CD4-positive, alpha-beta T cell treated with Interleukin-15 for 4 hours (primary cell): ENCODE results near the gene SLC18A3.

Experiments
- DNase-seq: peaks from one replicate; pipeline ENCODE4 v3.0.0-alpha.2; 2020; ENCODE audit warnings: low spot score

Gene SLC18A3

DNA sequence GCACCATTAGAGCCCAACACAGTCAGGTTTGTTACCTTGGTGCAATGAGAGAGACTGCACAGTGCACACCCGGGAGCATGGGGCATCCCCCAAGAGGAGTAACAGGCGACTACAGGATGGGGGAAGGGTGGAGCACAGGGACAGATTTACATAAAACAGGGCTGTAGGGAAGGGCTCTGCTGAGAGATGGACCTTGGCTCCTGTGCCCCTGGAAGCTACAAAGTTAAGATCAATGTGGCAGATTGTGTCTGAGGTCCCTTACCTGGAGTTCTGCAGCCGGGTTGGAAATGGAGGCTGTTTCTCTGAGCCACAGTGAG lies 13.7 kb upstream of the SLC18A3 start:
- DNase-seq = no peak

DNA sequence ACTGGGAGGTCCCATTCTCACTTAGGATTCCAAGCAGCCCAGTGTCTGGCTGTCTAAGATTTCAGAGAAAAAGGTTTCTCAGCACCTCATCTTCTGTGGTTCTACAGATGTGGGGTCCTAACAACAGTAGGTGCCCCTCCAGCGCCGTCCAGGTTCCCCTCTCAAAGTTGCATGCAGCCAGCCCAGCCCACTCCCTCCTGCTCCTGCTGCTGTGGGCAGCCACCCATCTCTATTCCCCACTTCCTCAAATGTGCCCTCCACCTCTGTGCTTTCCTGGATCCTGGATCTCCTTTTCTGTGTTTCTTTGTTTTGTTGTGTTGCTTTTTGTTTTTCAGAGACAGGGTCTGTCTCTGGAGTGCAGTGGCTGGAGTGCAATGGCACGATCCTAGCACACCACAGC lies 13.3 kb upstream of the SLC18A3 start:
- DNase-seq = no peak

DNA sequence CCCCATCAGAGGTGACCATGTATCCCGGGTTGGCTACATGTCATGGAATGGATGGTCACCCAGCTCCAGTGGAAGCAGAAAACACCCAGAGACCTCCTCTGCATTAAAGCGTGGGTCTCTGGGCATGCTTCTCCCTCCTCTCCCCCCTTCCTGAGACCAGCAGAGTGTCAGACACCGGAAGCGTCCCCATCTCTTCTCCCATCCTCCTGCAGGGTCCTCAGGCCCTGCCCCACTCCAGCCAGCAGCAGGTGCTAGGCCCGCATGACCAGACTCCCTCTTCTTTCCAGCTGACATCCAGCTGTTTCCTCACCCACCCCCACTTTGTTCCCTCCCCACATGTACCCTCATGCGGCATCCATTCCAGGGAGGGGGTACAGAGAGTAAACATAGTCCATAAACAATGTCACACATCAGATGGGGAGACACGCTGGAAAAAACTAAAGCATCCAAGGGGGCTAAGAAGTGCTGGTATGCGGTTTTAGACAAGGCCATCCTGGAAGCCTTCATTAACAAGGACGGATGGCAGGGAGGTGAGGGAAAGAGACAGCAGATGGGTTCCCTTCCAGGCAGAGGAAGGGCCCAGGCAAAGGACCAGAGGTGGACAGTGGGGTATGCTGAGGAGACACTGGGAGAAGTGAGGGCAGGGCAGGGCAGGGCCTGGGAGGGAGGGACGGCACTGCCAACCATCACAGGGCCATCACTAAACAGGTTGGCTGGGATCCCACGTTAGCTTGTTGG lies 12.5 kb upstream of the SLC18A3 start:
- DNase-seq = no peak

DNA sequence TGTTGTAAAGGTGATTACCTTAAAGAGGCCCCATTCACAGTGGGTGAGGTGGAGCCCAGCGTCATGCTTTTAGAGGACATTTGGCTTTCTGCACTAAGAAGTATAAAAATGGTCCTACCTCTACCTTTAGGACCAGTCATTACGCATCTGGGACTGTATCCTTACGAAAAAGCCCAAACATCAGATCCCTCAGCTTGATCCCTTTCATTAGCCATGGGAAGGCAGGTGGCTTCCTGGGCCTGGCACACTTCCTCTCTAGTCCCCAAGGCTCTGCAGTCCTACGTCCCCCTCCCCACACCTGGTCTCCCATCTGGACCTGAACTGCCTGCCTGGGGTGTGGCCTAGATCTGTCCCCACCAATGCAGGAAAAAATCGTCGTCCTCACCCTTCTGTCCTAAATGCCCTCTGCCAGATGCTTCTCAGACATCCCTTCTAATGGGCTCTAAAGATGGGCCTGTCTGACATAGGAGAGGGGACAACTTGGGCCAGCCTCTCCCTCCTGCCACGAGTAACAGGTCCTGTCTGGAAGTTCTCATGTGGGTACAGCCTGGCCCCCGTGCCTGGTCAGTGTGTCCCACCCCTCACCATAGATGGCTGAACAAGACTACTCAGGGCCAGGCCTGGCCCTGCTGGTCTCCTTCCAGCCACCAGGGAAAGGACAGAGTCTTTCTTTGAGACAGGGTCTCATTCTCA lies 11.8 kb upstream of the SLC18A3 start:
- DNase-seq = no peak

DNA sequence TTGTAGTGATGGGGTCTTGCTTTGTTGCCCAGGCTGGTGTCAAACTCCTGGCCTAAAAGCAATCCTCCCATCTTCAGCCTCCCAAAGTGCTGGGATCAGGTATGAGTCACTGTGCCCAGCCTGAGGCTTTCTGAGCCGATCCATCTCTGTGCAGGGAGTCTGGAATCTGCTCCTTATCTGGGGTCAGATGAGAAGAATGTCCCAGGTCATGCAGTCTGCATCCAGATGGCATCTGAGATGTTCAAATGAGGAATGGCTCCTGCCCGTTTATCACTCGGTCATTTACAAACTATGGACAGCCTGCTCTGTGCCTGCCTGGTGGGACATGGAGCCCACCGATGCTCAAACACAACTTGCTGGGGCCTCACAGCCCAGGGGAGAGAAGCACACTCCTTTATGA lies 11.1 kb upstream of the SLC18A3 start:
- no peak for DNase-seq

DNA sequence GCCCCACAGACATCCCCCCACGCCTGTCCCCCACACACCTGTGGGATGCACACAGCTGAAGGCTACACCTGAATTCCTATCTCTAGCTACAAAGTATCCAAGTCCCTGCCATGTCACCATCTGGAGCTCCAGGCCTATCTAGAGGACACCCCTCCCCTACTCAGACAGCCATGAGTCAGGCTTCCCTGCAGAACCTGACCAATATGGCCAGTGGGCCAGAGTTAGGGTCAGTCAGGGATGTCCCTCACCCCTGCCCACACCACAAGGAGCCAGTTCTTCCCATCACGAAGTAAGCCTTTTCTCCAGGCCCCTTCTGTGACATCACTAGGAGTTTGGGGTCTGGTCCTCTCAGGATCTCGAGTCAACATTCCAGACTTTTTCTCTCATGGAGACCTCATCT lies 10.6 kb upstream of the SLC18A3 start:
- DNase-seq = no peak

DNA sequence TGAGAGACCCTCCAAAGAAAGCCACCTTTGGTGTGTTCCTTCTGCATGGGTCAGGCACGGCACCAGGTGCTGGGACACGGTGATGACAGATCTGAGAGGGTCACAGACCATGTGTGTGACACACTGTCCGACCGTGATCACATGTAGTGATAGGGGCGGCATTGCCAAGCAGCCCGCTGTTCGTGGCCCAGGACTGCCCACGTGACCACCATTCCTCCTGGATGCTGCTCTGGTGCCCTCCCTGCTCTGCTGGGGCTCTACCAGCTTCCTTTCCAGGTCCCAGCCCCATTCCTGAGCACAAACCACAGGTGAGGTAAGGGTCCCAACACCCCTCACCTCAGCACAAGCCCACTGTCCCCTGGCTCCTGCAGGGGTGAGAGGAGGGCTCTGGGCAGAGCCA lies 10.1 kb upstream of the SLC18A3 start:
- DNase-seq = no peak

DNA sequence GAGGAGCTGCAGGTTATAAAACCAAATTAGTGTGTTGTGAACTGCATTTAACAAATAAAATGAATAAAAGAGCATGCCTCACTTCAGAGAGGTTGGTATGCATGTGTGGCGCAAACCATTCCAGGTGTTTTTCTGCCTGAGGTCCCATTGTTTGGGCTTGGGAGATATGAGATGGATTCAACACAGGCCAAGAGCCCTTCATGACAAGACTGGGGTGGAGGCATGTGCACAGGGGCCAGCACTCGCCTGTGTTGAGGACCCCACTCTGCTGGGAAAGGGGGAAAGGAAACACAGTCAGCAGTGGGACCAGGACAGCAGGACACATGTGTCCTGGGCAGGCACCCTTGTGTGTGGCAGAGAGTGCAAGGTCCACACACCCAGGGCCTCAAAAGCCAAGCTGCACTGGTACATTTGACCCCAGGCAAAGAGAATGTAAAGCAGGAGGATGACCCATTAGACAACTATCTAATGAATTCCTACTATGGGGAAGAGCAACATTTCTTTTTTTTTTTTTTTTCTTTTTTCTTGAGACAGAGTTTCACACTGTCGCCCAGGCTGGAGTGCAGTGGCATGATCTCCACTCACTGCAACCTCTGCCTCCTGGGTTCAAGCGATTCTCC lies 9.2 kb upstream of the SLC18A3 start:
- DNase-seq = no peak

DNA sequence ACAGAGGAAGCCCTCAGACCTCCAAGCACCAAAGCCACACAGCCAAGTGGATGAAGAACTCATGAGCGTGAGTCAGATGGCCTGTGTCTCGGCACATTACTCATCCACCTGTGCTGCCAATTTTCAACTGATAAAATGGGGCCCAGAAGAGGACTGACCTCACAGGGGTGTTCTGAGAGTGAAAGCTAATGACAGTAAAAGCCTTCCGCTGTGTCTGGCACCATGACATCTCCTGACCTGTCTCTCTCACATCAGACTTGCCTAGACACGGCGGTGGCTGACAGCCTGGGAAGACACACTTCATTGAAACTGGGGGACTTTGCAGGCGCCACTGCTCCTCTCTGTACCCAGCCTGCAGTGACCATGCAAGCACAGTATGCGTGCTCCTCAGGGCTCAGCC lies 8.3 kb upstream of the SLC18A3 start:
- DNase-seq = no peak

DNA sequence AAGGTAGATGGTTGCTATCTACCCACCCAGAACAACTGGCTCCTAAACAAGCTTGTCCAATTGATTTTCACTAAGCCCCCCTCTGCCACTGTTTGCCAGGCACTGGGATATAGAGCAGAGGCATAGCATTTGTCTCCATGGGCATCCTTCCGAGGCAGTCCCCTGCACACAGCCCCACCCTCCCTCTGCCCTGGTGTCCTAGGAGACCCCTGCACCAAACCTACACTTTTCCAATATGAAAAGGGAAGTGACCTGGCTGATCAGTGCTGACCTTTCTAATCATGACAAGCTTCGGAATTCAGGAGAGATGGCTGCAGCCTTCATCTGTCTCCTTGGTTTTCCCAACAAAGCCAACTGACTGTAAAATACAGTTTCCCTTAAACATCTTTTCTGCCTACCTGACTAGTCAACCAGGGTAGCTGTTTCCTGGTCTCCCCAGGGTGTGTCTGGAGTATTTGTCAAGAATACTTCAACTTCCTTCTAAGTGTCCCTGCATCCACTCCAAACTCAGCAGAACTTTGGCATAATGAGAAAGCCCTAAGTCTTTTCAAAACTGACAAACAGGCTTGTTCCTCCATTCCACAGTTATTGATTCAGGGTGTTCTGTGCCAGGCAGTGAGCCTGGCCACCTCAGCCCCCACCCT lies 7.6 kb upstream of the SLC18A3 start:
- no peak for DNase-seq

DNA sequence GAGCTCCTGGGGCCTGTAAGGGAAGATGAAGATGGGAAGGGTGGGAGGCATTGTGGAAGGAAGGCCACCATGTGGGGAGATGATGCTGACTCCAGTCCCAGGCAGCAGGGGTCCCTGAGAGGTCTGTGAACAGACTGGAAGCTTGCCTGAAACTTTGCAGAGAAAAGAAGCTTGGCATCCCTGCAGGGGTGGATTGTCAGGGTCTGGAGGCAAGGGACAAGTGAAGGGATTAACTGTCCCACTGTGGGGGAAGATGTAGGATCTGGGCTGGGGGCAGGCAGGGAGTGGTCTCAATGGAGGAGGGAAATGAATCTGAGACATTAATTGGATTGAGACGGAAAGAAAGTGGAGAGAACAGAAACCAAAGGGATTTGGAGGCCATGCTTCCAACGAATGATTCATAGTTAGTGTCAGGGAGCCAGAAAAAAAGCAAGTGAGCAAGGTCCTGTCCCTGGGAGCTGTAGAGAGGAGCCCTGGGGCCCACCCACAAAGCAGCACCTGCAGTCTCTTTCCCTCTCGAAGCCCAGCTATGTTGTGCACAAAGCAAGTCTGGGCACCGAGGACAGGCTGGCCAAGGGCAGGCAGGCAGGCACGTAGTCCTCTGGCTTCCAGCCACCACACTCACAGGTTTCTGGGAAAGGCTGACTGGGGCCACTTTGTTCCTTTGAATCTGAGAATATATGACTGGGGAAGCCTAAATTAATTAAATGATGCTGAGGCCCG lies 4.7 kb upstream of the SLC18A3 start:
- no peak for DNase-seq

DNA sequence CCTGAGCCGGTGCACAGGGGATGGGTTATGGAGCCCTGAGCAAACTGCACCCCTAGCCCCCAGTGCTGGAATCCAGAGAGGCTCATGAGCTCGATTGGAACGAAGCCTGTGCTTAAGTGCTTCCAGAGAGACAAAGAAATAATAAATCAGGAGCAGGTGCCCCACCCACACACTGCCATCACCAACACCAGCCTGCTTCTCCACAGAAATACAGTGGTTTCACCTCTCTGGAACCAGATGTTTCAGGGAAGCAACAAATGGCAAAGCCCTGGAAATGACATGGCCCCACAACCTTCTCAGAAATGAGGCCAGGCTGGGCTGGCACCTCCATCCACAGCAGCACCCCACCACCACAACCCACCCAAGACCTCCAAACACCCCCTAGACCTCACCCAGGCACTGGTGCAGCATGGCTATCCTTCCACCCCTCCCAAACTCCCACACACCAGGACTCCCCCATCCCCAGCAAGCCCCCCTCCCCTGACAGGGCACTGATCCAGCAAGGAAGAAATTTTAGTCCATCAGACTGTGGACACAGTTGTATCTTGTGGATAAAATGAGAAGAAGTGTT lies 4.1 kb upstream of the SLC18A3 start:
- no peak for DNase-seq

DNA sequence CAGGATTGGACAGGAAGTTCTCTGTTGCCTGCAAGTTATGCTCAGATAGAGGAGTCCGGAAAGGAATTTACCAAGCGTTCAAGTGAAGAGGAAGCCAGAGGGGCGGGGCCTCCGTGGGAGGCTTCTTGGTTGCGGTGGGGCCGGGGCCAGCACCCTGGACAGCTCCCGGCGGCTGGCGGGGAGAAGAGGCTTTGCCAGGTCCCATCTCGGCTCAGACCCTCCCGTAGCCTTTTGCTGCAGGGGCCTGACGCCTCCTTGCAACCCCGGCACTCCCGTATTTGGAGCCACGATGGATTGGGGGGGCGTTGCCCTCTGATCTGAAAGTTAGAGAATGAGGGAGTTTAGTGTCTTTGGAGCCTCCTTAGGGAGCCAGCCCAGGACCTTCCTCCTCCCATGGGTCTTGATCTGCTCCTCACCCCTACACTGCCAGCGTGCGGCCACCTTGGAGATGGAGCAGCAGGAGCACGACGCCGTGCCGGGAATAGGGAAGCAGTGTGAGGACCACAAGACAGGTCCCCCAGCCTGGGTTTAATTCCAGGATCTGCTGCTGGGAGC lies 3.1 kb upstream of the SLC18A3 start:
- peak; percentile 50 for DNase-seq

DNA sequence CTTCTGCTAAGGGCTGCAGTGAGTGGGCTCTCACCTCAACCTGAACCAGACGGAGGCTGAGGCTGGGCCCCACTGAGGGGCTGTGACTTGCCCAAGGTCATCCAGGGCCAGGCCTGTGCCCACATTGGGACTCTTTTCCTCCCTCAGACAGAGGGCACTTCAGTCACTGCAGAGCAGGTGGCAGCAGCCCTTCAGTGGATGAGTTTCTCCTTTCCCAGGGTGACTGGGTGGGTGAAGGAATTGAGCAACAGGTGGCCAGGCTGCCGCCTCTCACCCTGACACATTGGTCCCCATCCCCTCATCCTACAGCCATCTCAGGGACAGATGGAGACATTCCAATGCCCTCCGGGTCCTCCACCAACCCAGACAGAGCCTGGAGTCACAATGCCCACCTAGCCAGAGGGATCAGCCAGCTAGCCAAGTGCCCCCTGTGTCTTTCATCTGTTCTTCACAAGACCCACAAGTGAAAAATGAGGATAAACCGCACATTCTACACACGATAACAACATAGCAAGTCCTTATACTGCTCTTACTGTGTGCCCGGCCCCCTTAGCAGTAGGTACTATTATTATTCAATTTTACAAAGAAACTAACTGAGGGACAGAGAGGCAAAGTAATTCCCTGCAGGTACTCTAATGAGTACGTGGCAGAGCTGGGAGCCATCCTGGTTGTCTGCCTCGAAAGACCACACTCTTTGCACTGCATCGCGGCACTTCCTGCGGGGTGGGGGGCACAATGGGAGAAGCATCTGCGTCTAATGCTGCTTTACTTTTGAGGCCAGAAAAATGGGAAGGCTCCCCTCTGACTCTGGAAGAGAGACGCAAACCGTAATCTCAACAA lies 1.7 kb upstream of the SLC18A3 start:
- no peak for DNase-seq

DNA sequence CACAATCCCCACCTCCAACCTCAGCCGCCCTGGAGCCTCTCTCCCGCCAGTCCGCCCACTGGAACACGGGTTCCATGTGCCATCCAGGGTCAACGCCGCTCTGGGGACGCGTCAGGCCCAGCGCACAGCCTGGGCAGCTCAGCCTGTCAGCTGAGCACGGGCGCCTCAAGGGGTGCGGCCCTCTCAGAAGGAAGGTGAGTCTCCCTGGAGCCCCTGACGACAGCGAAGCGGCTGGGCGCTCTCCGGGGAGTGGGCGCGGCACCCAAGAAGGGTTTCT lies 1.2 kb upstream of the SLC18A3 start:
- DNase-seq = no peak

DNA sequence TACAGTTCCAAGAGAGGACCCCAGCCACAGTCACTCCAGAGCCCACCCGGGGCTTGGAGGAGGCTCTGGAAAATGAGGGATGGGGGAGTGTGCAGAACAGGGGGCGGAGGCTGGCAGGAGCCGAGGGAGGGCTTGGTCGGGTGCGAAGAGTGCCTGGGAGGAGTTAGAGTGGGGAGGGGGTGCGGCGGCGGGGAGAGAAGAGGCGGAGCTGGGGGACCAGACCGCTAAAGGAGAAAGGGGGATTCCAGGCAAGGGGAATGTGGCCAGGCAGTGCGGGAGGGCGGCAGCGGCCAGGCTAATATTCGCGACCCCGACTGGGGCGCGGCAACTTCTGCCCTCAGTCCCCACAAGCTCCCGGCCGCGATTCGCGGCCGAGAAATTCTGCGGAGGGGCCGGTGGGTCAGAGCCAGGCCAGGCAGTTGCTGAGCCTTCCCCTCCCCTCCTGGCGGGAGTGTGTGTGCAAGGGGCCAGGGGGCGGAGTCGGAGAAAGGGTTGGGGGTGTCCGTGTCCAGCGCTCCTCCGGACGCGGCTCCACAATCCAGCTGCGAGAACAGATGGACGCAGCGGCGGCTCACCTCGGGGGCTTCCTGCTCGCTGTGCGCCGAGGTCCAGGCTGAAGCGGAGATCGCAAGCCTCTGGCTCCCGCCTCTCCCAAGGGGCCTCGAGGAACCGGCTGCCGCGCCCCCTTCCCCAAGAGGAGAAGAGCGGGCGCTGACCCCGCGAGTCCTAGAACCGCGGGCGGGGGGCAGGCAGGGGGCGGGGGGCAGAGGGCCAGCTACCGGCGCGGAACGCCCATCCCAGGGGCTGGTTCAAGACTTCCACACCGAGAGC lies 612 bp upstream of the SLC18A3 start:
- DNase-seq = no peak

DNA sequence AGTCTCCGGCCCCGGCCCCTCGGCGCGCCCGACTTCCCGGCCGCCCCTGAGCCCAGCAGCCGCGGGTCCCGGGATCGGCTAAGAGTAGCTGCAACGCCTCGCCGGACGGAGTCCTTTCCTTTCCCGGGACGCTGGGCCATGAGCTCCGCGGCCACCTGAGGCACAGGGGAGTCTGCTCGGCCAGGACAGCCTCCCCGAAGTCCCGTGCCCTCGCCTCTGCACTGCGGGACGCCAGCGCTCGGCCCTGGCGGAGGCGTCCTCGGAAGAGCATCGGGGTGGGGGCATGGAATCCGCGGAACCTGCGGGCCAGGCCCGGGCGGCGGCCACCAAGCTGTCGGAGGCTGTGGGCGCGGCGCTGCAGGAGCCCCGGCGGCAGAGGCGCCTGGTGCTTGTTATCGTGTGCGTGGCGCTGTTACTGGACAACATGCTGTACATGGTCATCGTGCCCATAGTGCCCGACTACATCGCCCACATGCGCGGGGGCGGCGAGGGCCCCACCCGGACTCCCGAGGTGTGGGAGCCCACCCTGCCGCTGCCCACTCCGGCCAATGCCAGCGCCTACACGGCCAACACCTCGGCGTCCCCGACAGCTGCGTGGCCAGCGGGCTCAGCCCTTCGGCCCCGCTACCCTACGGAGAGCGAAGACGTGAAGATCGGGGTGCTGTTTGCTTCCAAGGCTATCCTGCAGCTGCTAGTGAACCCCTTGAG lies 502 bp downstream of the SLC18A3 start:
- DNase-seq = no peak

DNA sequence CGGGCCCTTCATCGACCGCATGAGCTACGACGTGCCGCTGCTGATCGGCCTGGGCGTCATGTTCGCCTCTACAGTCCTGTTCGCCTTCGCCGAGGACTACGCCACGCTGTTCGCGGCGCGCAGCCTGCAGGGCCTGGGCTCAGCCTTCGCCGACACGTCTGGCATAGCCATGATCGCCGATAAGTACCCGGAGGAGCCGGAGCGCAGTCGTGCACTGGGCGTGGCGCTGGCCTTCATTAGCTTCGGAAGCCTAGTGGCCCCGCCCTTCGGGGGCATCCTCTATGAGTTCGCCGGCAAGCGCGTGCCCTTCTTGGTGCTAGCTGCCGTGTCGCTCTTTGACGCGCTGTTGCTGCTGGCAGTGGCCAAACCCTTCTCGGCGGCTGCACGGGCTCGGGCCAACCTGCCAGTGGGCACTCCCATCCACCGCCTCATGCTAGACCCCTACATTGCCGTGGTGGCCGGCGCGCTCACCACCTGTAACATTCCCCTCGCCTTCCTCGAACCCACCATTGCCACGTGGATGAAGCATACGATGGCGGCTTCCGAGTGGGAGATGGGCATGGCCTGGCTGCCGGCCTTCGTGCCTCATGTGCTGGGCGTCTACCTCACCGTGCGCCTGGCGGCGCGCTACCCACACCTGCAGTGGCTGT lies 1.2 kb downstream of the SLC18A3 start:
- no peak for DNase-seq
